Cardiac fibroblast (primary cell): Measurements from ENCODE around the gene COG5.

ENCODE experiments used
- DNase-seq, 2 donors: peaks; one replicate each; pipeline versions ENCODE4 v3.0.0 to v3.0.0-alpha.2; 2010; ENCODE audit warnings: low read depth in 2 of 2
- H3K4me3 ChIP-seq, 2 donors: replicated peaks in 1 of 2; 1 replicate in 1 of 2; 2 replicates in 1 of 2; pipeline ENCODE4 v1.5.1; 2011; ENCODE audit warnings: low read depth in 2 of 2, low read length in 2 of 2, mild to moderate bottlenecking in 2 of 2, moderate library complexity in 1 of 2
- CTCF ChIP-seq: IDR thresholded peaks from one replicate; pipeline ENCODE4 v1.5.1; 2011; ENCODE audit warnings: low read depth, mild to moderate bottlenecking, low read length, inconsistent platforms

COG5 gene

DNA sequence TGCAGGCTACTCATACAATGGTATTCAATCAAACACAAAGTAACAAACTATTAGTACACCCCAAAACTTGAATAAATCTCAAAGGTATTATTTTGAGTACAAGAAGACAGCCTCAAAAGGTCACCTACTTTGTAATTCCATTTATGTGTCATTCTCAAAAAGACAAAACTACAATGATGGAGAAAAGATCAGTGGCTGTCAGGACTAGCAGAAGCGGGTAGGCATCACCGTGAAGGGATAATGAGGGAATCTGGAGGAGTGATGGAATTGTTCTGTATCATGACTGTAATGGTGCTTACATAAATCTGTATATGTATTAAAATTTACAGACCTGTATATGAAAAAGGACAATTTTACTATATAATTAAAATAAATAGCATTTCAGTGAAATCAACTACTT lies 37.0 kb downstream of the COG5 start:
- no peak for DNase-seq
- TF ChIP-seq CTCF = no peak
- no peak overlapping the region for H3K4me3 ChIP-seq

GRCh38 chr7:107506674-107507339 lies 56.9 kb downstream of the COG5 start:
- no peak for TF ChIP-seq CTCF
- H3K4me3 ChIP-seq = no peak overlapping the region
- DNase-seq = peak in 1 of 2 donors; percentile 13

DNA sequence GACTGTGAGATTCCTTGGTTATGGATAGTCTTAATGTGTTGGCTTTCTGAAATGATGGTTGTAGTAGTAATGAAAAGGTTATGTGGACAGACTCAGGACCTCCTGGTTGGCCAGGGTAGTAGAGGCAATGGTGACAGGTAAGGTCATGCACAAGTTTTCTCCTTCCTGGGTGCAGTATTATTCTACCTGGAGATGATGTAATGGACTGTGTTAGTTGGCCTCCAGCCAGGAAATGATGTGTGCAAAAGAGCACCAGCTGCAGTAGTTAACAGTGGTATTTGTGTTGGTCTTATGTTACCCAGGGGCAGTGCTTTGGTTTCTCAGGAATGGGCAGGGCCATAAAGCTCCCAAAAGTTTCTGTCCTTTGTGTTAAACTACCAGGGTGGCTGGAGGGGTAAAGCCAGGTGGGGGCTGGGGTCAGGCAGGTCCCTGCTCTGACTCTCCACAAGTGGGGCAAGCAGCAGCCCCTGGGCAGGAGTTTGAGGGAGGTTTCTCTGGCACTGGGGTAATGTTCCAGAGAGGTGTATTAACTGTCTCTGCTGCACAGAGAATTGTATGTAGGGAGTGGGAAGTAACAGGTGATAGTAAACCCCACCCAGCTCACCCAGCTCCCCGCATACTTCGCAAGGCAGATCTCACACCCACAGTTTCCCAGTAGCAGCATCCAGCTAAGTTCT lies 57.6 kb downstream of the COG5 start:
- no peak for TF ChIP-seq CTCF
- peak; percentile 7 to 31 for DNase-seq
- H3K4me3 ChIP-seq = no peak overlapping the region

GRCh38 chr7:107505362-107505761 lies 58.4 kb downstream of the COG5 start:
- TF ChIP-seq CTCF = no peak
- DNase-seq = no peak
- H3K4me3 ChIP-seq = no peak overlapping the region

DNA sequence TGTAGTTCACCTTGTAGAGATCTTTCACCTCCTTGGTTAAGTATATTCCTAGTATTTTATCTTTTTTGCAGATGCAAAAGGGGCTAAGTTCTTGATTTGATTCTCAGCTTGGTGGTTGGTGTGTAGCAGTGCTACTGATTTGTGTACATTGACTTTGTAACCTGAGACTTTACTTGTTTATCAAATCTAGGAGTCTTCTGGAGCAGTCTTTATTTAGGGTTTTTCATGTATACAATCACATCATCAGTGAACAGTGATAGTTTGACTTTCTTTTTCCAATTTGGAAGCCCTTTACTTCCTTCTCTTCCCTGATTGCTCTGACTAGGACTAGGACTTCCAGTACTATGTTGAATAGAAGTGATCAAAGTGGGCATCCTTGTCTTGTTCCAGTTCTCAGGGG lies 60.0 kb downstream of the COG5 start:
- no peak for TF ChIP-seq CTCF
- no peak for DNase-seq
- no peak overlapping the region for H3K4me3 ChIP-seq

DNA sequence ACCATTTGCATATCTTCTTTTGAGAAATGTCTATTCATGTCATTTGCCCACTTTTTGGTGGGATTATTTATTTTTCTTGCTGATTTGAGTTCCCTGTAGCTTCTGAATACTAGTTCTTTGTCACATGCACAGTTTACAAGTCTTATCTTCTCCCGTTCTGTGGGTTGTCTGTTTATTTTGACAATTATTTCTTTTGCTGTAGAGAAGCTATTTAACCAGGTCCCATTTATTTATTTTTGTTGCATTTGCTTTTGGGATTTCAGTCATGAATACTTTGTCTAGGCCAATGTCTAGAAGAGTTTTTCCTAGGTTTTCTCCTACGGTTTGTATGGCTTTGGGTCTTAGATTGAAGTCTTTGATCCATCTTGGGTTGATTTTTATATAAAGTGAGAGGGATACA lies 60.9 kb downstream of the COG5 start:
- TF ChIP-seq CTCF = no peak
- no peak overlapping the region for H3K4me3 ChIP-seq

More for the DNA sequence above, 60.9 kb downstream of the COG5 start:
- DNase-seq = no peak
